ENCODE results near the gene C6orf89. TPM values are rescaled to one million over a fixed set of nuclear protein-coding genes. Genes with fewer than 3 reads are reported as not detected.

Gene C6orf89
- total and polyA plus RNA-seq, 2 of the 8 experiments (the other 6 are each of a cell fraction or from before 2014, with no cell fraction given) = 4.6 to 12.3 TPM

- Histone ChIP-seq H4K5ac (ENCODE audit: insufficient read length, low read depth, low read length) (no peak overlapping the region), H3K79me2 (ENCODE audit: control insufficient read depth in 1 of 2, insufficient read depth in 2 of 2, low read length in 2 of 2) (no peaks in the 10 kb centered on the region), H4K8ac (ENCODE audit: extremely low read depth, insufficient read depth, low read length) (no peak overlapping the region), H4K91ac (replicated peaks; ENCODE audit: insufficient read length, low read length) (no peak overlapping the region), H3K79me1 (ENCODE audit: low read depth, low read length) (no peaks in the 10 kb centered on the region), H3K23ac (ENCODE audit: insufficient read length) (no peak overlapping the region), H2BK15ac (ENCODE audit: low read length) (no peak overlapping the region), H3K4me1 (replicated peaks in 1 of 4; ENCODE audit: control insufficient read depth in 3 of 4, insufficient read depth in 4 of 4, low read length in 3 of 4) (no peaks in the 10 kb centered on the region), H3K27me3 (replicated peaks in 1 of 4; ENCODE audit: control insufficient read depth in 3 of 4, extremely low read depth in 1 of 4, insufficient read depth in 3 of 4, low read length in 3 of 4) (no peaks in the 10 kb centered on the region), H3K14ac (ENCODE audit: insufficient read length) (no peak overlapping the region), H3K18ac (ENCODE audit: extremely low read depth, low read length) (no peak overlapping the region), H2AK5ac (ENCODE audit: low read depth, low read length) (no peak overlapping the region), H2BK20ac (ENCODE audit: low read length) (no peak overlapping the region), H3K4me2 (ENCODE audit: insufficient read depth in 1 of 2, low read depth in 2 of 2, low read length in 2 of 2) (no peak overlapping the region), H3K9me3 (ENCODE audit: insufficient read depth in 2 of 2, low read depth in 1 of 2, low read length in 1 of 2) (no peaks in the 10 kb centered on the region), H2BK5ac (ENCODE audit: low read depth, low read length) (no peak overlapping the region), H3K4me3 (ENCODE audit: extremely low read depth in 1 of 4, insufficient read depth in 2 of 4, low read depth in 3 of 4, low read length in 4 of 4) (no peak overlapping the region), H2BK12ac (ENCODE audit: low read depth, low read length) (no peak overlapping the region), H3K27ac (ENCODE audit: low read depth, low read length) (no peak overlapping the region), H3K9ac (replicated peaks in 1 of 4; ENCODE audit: extremely low read depth in 1 of 4, low read depth in 3 of 4, low read length in 3 of 4) (no peak overlapping the region), H2AFZ (ENCODE audit: low read length) (no peak overlapping the region), H4K20me1 (replicated peaks in 1 of 2; ENCODE audit: control insufficient read depth in 1 of 2, insufficient read depth in 2 of 2, low read length in 2 of 2) (no peaks in the 10 kb centered on the region), H3K36me3 (ENCODE audit: control insufficient read depth in 2 of 4, insufficient read depth in 4 of 4, low read length in 3 of 4) (no peaks in the 10 kb centered on the region), H2BK120ac (replicated peaks; ENCODE audit: low read depth, low read length) (no peak overlapping the region), H3K23me2 (ENCODE audit: low read depth, low read length) (no peaks in the 10 kb centered on the region), H3K4ac (replicated peaks; ENCODE audit: insufficient read length, low read depth, low read length) (no peak overlapping the region), H3K56ac (replicated peaks; ENCODE audit: insufficient read length, low read depth, low read length) (no peak overlapping the region)
- ChIA-PET CTCF (ENCODE audit: partially characterized antibody) (interaction anchor here (0.6 kb wide), 1 partner anchor 73 kb away, joined by 4 read pairs; no protein-coding TSS in a partner anchor), POLR2A (ENCODE audit: partially characterized antibody) (no interaction called here)
- 96% methylated on average over 5 of the region's 5 CpGs; no CpG with 5 or more reads in 1 of the 2 experiments for WGBS, 2 experiments (ENCODE audit: extremely low coverage in 1 of 2, insufficient coverage in 1 of 2, insufficient read length in 1 of 2, insufficient replicate concordance in 2 of 2, low coverage in 1 of 2, low lambda C conversion rate in 2 of 2, missing lambda C conversion rate in 1 of 2)
- no peak for FAIRE-seq
- TF ChIP-seq TAF7 (optimal IDR thresholded peaks at IDR 0.05; ENCODE audit: borderline replicate concordance, low read depth, low read length) (no peak), EP300 (IDR thresholded peaks at IDR 0.05; ENCODE audit: borderline replicate concordance in 1 of 2, low read depth in 2 of 2, low read length in 2 of 2) (no peak), CREB1 (IDR thresholded peaks at IDR 0.05) (no peak)
- no peak for DNase-seq (ENCODE audit: low read depth in 1 of 2, low spot score in 2 of 2)
Observed at GRCh38 chr6:36920546-36920945, 34.8 kb downstream of the C6orf89 start.
